Bronchial epithelial cell (primary cell): Measurements from ENCODE around the gene DPY19L1. TPM values are rescaled to one million over a fixed set of nuclear protein-coding genes. Genes with fewer than 3 reads are reported as not detected.
"Not testable (repeated sequence)": the region's sequence is repeated elsewhere in the genome, so short reads cannot be mapped to it uniquely, and the experiment has no call there.

Experiments used
- DNase-seq: peaks from one replicate; pipeline ENCODE4 v3.0.0-alpha.2; 2010; ENCODE audit warnings: low read depth
- FAIRE-seq: peaks from 2 replicates; lab custom pipeline; 2011; peaks lifted over from hg19 to GRCh38; lab: Jason Lieb, UNC
- H3K27me3 ChIP-seq: 2 replicates; pipeline ENCODE4 v1.5.1; 2011; ENCODE audit warnings: low read length; ENCODE audit not compliant: control insufficient read depth, insufficient read depth
- H3K36me3 ChIP-seq: 2 replicates; pipeline ENCODE4 v1.5.1; 2011; ENCODE audit warnings: low read length; ENCODE audit not compliant: control insufficient read depth, insufficient read depth
- H3K4me3 ChIP-seq: 2 replicates; pipeline ENCODE4 v1.5.1; 2011; ENCODE audit warnings: mild to moderate bottlenecking, low read depth, low read length, control low read depth
- total RNA-seq: library from RNA; depleted of rRNA; stranded (reverse); fragments of >200 nt; gene quantifications from 2 replicates; pipeline ENCODE4 v1.2.1, GENCODE V29; 2014
- TF ChIP-seq, protein P1 (sequence below): IDR thresholded peaks from 2 replicates; pipeline ENCODE4 v1.5.1; 2011; ENCODE audit warnings: mild to moderate bottlenecking, moderate library complexity, low read length, control low read depth, inconsistent platforms; ENCODE audit not compliant: insufficient read depth, severe bottlenecking

The DPY19L1 gene
- total RNA-seq, 1 donor from 2014 or later: 13.4 TPM

DNA sequence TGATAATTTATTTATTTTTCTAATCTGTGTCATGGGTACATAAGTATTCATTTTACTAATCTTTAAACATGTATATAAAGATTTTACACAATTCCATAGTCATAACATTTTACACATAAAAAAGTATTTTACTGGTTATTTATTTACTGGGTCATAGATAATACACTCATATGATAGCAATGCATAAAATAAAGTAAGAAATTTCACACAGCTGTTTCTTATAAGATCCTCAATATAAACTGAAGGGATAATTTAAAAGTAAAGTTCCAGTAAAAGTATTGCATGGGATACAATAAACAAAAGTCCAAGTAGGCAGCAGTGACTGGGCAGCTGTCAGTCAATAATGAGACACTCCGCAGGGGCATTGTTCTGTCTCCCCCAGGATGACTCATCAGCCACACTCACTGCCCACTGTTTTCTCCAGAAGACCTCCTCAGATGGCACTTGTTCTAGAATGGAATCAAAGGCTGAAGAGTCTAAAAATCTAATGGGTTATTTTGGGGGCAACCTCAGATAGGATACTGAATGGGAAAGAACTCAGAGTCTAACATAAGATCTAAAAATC lies 32.7 kb downstream of the DPY19L1 start:
- peak; percentile 22 for DNase-seq
- Histone ChIP-seq H3K27me3 (no peaks in the 10 kb centered on the region), H3K4me3 (no peak overlapping the region), H3K36me3 (no peaks in the 10 kb centered on the region)
- TF ChIP-seq, protein P1, sequence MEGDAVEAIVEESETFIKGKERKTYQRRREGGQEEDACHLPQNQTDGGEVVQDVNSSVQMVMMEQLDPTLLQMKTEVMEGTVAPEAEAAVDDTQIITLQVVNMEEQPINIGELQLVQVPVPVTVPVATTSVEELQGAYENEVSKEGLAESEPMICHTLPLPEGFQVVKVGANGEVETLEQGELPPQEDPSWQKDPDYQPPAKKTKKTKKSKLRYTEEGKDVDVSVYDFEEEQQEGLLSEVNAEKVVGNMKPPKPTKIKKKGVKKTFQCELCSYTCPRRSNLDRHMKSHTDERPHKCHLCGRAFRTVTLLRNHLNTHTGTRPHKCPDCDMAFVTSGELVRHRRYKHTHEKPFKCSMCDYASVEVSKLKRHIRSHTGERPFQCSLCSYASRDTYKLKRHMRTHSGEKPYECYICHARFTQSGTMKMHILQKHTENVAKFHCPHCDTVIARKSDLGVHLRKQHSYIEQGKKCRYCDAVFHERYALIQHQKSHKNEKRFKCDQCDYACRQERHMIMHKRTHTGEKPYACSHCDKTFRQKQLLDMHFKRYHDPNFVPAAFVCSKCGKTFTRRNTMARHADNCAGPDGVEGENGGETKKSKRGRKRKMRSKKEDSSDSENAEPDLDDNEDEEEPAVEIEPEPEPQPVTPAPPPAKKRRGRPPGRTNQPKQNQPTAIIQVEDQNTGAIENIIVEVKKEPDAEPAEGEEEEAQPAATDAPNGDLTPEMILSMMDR: no peak
- FAIRE-seq: no peak

DNA sequence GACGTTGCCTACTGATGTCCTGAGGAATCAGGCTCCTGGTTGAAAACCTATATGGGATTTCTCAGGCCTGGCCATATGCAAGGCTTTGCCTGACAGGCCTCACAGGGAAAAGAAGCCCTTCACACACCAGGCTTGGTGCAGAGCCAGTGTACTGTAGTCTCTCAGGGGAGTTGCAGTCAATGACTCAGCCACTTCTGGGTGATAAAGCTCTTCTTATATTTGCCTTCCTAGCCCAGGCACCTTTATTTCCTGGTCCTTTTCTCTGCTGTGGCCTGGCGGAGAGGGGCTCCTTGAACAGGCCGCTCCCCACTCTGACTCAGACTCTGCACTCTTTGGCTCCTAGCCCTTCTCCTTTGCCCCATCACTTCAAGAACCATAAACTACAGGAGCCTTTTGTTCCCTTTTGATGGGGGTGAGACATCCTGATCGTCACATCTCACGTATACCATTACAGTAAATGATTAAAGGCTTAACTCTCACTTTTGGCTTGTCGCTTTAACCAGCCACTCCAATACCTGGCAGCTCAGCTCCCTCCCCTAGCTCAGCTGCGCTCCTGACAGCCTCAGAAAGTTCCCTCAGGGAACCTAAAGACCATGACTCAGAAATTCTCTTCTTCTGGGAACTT lies 33.5 kb downstream of the DPY19L1 start:
- Histone ChIP-seq H3K4me3 (no peak overlapping the region), H3K27me3 (no peaks in the 10 kb centered on the region), H3K36me3 (no peaks in the 10 kb centered on the region)
- peak; percentile 83 for FAIRE-seq
- DNase-seq: peak; percentile 94
- TF ChIP-seq, protein P1: no peak

DNA sequence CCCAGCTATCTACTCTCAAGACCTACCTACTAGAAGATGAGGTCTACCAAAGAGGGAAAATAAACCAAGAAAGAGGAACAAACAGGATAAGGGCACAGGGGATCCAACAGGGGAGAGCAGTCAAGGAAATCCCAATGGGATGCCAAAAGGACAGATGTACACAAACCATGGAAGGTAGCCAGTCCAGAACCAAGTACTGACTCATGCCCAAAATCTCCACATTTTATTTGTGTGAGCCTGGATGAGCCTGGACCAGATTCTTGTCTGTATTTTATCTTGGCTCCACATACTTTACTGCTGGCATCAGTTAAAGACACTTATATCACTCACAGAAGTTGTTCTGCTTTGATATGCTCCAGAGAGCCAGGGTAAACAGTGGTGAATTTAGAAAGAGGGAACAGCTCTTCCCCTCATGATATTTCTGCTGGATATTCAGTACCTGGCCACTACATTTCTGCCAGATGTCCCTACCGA lies 34.1 kb downstream of the DPY19L1 start:
- DNase-seq: peak; percentile 27
- not testable (repeated sequence) for H3K4me3 ChIP-seq, H3K27me3 ChIP-seq, FAIRE-seq, H3K36me3 ChIP-seq

DNA sequence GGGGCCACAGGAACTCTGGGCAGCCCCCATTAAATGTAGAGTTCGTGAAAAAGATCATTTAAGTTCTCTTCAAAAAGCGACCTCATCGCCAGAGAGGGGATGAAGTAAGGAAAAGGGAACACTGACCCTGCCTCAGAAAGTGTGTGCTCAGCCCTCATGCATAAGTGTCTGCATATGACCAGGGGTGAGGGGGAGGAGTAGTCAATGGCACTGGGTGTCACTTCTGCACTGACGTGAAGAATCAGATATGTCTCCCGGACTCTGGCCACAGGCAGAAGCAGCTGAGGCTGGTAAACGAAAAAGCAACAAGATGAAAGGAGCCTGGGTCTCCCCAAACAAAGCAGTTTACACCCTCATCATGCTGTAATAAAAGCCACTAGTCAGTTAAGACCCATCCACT lies 39.0 kb downstream of the DPY19L1 start:
- DNase-seq, FAIRE-seq, H3K4me3 ChIP-seq, H3K27me3 ChIP-seq, H3K36me3 ChIP-seq: not testable (repeated sequence)

DNA sequence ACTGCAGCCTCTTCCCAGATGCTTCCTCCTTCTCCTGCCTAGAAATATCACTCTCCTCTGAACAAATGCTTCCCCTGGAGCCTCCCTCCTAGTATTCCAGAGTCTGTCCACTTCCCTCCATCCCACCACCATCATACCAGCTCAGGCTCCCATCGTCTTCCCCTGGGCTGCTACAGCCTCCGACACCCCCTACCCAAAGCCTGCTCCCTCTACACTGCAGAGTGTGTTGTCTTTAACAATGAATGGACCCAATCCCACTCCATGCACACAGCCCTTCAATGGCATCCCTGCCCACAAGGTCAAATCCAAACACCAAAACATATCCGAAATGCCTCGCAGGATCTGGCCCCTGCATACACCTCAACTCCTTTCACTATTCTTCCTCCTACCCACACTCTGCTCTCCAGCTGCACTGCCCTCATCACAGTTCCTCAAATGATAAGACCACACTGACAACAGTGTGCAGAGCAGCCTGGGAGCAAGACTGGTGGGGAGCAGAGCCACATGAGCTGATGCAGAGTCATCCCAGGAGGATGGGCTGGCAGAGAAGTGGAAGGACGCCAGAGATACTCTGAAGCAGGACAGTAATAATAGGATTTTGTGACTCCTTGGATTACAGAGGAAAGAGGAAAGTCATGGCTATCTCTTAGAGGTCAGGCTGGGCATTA lies 40.7 kb downstream of the DPY19L1 start:
- H3K27me3 ChIP-seq, DNase-seq, H3K4me3 ChIP-seq, H3K36me3 ChIP-seq: not testable (repeated sequence)
- FAIRE-seq: peak; percentile 50

DNA sequence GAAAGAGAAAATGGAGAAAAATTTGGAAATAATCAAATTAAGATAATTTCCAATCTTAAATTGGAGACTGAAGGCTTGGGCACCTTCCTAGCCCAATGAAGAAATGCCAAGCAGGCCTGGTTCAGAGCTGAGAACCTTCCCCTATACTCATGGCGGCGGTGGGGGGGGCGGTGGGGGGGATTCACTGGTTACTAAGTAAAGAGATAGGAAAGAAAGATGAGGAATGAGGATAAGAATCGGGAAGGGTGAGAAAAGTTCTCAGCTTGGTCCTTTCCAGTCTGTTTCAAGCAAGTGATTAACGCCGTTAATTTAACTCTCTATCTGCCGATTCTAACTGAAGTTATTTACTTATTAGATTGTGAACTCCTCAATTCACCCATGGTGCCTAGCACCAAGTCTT lies 41.5 kb downstream of the DPY19L1 start:
- Histone ChIP-seq H3K27me3 (no peaks in the 10 kb centered on the region), H3K36me3 (no peaks in the 10 kb centered on the region), H3K4me3 (no peak overlapping the region)
- no peak for FAIRE-seq
- DNase-seq: no peak
- TF ChIP-seq, protein P1: no peak
